Measurements from ENCODE around the gene ARHGAP9. TPM values are rescaled to one million over a fixed set of nuclear protein-coding genes. Genes with fewer than 3 reads are reported as not detected.
A peak's percentile ranks its signal among the peaks of the same experiment; 100 is the strongest.

Gene ARHGAP9
- total and polyA plus RNA-seq, 2 of the 8 experiments (the other 6 are each of a cell fraction or from before 2014, with no cell fraction given): 3.2 to 6.0 TPM

DNA sequence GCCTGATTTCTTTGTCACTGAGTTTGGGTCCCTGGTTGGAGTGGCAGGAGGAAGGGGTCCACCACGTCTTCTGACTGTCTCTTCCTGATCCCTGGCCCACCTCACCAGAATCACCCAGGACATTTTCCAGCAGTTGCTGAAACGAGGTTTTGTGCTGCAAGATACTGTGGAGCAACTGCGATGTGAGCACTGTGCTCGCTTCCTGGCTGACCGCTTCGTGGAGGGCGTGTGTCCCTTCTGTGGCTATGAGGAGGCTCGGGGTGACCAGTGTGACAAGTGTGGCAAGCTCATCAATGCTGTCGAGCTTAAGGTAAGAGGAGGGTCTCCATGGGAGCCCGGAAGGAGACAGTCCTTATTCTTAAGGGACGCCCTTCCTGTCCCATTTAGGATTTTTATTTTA is 20.5 kb upstream of the ARHGAP9 start:
- Histone ChIP-seq H3K79me2 (ENCODE audit: control insufficient read depth in 1 of 2, insufficient read depth in 2 of 2, low read length in 2 of 2) (peaks cover 0 to 3% of the 10 kb centered on the region in 2 experiments; a peak in 1 of 4 replicates), H3K14ac (ENCODE audit: insufficient read length) (no peak overlapping the region), H3K23me2 (ENCODE audit: low read depth, low read length) (no peaks in the 10 kb centered on the region), H4K91ac (replicated peaks; ENCODE audit: insufficient read length, low read length) (no peak overlapping the region), H2BK12ac (ENCODE audit: low read depth, low read length) (no peak overlapping the region), H3K23ac (ENCODE audit: insufficient read length) (no peak overlapping the region), H3K36me3 (ENCODE audit: control insufficient read depth in 2 of 4, insufficient read depth in 4 of 4, low read length in 3 of 4) (peaks cover 38 to 94% (median 72%) of the 10 kb centered on the region in 4 experiments), H4K5ac (ENCODE audit: insufficient read length, low read depth, low read length) (no peak overlapping the region), H3K4me1 (replicated peaks in 1 of 4; ENCODE audit: control insufficient read depth in 3 of 4, insufficient read depth in 4 of 4, low read length in 3 of 4) (no peaks in the 10 kb centered on the region), H2BK120ac (replicated peaks; ENCODE audit: low read depth, low read length) (no peak overlapping the region), H2BK15ac (ENCODE audit: low read length) (no peak overlapping the region), H3K79me1 (ENCODE audit: low read depth, low read length) (peaks cover 5% of the 10 kb centered on the region; the same call in 1 of the 2 replicates), H3K27me3 (replicated peaks in 1 of 4; ENCODE audit: control insufficient read depth in 3 of 4, extremely low read depth in 1 of 4, insufficient read depth in 3 of 4, low read length in 3 of 4) (no peaks in the 10 kb centered on the region), H3K27ac (ENCODE audit: low read depth, low read length) (no peak overlapping the region), H2BK5ac (ENCODE audit: low read depth, low read length) (no peak overlapping the region), H2AFZ (ENCODE audit: low read length) (no peak overlapping the region), H4K8ac (ENCODE audit: extremely low read depth, insufficient read depth, low read length) (no peak overlapping the region), H3K4me2 (ENCODE audit: insufficient read depth in 1 of 2, low read depth in 2 of 2, low read length in 2 of 2) (no peak overlapping the region), H4K20me1 (replicated peaks in 1 of 2; ENCODE audit: control insufficient read depth in 1 of 2, insufficient read depth in 2 of 2, low read length in 2 of 2) (peaks cover 0 to 2% of the 10 kb centered on the region in 2 experiments), H3K4ac (replicated peaks; ENCODE audit: insufficient read length, low read depth, low read length) (no peak overlapping the region), H3K56ac (replicated peaks; ENCODE audit: insufficient read length, low read depth, low read length) (no peak overlapping the region), H3K4me3 (ENCODE audit: extremely low read depth in 1 of 4, insufficient read depth in 2 of 4, low read depth in 3 of 4, low read length in 4 of 4) (no peak overlapping the region), H3K9me3 (ENCODE audit: insufficient read depth in 2 of 2, low read depth in 1 of 2, low read length in 1 of 2) (no peaks in the 10 kb centered on the region), H3K9ac (replicated peaks in 1 of 4; ENCODE audit: extremely low read depth in 1 of 4, low read depth in 3 of 4, low read length in 3 of 4) (no peak overlapping the region), H2BK20ac (ENCODE audit: low read length) (no peak overlapping the region), H2AK5ac (ENCODE audit: low read depth, low read length) (no peak overlapping the region), H3K18ac (ENCODE audit: extremely low read depth, low read length) (no peak overlapping the region)
- FAIRE-seq: no peak
- WGBS, 2 experiments (ENCODE audit: extremely low coverage in 1 of 2, insufficient coverage in 1 of 2, insufficient read length in 1 of 2, insufficient replicate concordance in 2 of 2, low coverage in 1 of 2, low lambda C conversion rate in 2 of 2, missing lambda C conversion rate in 1 of 2): 91% methylated on average over 7 of the region's 11 CpGs; no CpG with 5 or more reads in 1 of the 2 experiments
- ChIA-PET POLR2A (ENCODE audit: partially characterized antibody) (interaction anchor here (0.7 to 0.9 kb wide), 2 partner anchors 24 to 1296 kb away, joined by 3 read pairs; no protein-coding TSS in a partner anchor), CTCF (ENCODE audit: partially characterized antibody) (interaction anchor here (1.0 to 1.5 kb wide), 2 partner anchors 19 to 26 kb away, joined by 3 read pairs; no protein-coding TSS in a partner anchor)
- TF ChIP-seq EP300 (IDR thresholded peaks at IDR 0.05; ENCODE audit: borderline replicate concordance in 1 of 2, low read depth in 2 of 2, low read length in 2 of 2) (no peak), POLR2AphosphoS5 (IDR thresholded peaks at IDR 0.05; ENCODE audit: low read depth, low read length) (0 out of 2 replicates have a peak, but pooled peaks have one; percentile 31)
- no peak for DNase-seq (ENCODE audit: low read depth in 1 of 2, low spot score in 2 of 2)

Measured in H1 (cell line).